ENCODE measurements around the gene VRK2. TPM values are rescaled to one million over a fixed set of nuclear protein-coding genes. Genes with fewer than 3 reads are reported as not detected.

Gene VRK2
- total RNA-seq (ENCODE audit: insufficient read depth, low replicate concordance): 18.5 TPM

GRCh38 chr2:58046585-58047372, at the start of gene VRK2:
TSS of gene VRK2 (plus strand) at chr2:58046806. CDS start at chr2:58048832, 2,026 bp downstream.
- DNase-seq (ENCODE audit: low spot score): peak; percentile 97

DNA sequence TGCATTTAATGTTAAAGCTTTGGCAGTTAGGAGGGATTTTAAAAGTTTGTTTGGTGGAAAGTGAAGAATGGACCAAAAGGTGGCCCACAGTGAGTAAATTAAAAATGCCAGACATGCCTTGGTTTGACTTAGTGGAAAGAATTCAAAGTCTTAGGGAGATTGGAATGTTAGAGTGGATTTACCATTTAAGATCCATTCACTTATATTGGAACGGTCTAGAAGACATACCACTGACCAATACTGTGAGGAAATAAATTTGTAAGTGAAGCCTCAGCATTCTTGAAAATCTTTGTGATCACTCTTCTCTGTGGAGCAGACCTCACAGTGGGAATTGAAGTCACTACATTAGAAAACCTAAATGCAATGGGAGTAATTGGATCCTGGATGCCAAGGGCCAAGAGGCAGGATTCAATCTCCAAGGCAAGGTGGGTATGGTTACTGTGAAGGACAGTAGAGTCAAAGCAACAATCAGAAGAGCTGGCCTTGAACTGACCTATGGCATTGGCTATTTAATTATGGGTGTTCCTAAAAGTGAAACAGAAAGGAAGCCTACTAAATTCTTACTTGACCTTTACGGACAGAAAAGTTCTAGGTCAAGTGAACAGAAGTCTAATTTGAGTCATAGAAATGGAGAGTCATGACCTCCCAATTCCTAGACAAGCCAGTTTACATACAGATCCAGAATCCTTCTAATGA, 40.2 kb upstream of the VRK2 start:
- DNase-seq (ENCODE audit: low spot score): no peak

DNA sequence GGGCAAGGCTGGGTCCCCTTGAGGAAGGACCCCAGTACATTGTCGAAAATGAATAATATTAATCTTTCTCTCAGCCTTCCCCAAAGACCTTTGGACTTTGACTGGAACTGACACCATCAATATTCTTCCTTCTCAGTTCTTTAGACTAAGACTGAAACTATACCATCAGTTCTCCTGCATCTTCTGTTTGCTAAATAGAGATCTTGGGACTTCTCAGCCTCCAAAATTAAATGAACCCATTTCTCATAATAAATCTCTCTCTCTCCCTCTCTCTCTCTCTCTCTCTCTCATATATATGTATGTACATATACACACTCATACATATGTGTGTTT, 39.7 kb upstream of the VRK2 start:
- no peak for DNase-seq (ENCODE audit: low spot score)

DNA sequence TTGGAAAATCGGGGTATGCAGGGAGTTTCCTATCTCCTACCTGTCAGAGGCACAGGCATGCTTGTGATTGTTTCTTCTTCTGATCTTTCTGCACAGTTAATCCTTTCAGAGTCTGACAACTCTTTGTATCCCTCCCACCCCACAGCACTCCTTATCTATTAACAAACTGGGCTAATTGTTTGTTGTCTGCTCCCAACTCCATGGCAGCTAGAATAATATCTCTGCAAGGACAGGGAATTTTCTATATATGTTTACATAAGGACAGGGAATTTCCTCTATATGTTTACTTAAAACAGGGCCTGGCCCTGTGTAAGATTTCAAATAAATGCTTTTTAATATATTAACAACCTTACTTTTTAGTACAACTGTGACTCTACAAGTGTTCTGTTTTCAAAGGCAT, 36.0 kb upstream of the VRK2 start:
- DNase-seq (ENCODE audit: low spot score): no peak

GRCh38 chr2:58019229-58019628, 27.4 kb upstream of the VRK2 start:
- no peak for DNase-seq (ENCODE audit: low spot score)

GRCh38 chr2:58025150-58025933, 21.3 kb upstream of the VRK2 start:
- DNase-seq (ENCODE audit: low spot score): no peak

GRCh38 chr2:58027029-58027428, 19.6 kb upstream of the VRK2 start:
- no peak for DNase-seq (ENCODE audit: low spot score)

DNA sequence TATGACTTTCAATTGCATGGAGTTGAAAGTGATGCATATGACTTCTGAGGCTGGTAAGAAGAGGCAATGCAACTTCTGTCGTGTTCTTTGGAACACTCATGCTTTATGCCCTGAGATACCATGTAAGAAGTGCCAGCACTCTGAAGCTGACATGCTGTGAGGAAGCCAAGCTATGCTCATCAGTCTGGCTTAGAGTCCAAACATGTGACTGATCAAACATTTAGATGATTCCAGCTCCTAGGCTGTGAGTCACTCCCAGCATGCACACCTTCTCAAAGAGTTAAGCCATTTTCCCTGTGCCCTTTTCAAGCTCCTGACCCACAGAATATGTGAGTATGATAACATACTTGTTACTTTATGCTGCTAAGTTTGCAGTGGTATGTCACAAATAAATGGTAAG, 15.8 kb upstream of the VRK2 start:
- DNase-seq (ENCODE audit: low spot score): no peak

DNA sequence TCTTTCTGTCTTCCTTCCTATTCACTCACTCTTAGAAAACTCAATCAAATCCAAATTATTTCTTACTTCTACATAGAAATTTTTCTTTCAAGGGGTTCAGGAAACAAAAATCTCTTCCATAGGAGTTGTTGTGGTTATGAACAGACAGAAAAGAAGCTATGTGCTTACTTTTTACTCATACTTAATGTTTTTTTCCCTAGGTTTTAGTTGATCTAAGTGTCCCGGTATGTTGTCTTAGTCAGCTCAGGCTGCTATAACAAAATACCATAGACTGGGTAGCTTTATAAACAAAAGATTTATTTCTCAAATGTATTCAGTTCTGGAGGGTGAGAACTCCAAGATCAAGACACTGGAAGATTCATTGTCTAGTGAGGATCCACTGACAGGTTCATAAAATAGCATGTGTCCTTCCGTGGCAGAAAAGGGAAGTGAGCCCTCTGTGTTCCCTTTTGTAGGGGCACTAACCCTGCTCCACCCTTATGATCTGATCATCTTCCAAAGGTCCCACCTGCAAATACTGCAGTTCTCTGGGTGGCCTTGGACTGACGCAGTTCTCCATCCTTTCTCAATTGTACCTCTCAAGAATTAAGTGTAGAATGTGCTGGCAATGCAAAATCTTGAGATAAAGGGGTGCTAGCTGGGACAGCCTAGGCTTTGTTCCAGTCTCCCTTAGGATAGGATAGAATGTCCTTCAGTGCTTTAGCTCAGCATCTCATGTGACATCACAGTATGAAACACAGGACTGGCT, 14.4 kb upstream of the VRK2 start:
- no peak for DNase-seq (ENCODE audit: low spot score)

DNA sequence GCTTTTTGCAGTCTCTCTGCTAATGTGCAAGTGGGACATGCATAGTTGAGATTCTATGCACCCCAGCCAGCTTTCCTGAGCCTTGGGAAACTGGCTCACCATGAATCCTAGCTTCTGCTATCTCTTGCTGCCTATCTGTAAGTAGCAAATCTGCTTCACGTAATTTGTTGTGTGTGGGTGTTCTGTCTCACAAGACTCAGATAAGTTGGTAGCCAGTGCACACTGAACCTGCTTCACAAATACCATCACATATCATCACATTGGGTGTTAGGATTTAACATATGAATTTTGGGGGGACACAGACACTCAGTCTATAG, 13.9 kb upstream of the VRK2 start:
- no peak for DNase-seq (ENCODE audit: low spot score)

DNA sequence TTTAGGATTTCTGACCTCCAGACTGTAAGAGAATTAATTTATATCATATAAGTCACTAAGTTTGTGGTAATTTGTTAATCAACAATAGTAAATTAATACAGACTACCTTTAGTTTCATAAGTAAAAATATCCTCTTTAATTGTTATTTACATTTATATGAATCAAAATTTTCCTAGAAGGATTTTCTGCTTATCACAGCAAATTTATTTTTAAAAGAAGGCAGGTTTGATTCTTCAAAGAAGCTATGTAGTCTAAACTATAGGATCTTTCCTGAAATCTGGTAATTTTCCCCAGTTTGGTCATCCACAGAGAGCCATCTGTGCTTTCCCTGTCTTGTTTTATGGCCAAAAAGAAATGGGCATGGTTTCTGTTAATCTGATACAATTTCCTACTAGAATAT, 13.1 kb upstream of the VRK2 start:
- no peak for DNase-seq (ENCODE audit: low spot score)

DNA sequence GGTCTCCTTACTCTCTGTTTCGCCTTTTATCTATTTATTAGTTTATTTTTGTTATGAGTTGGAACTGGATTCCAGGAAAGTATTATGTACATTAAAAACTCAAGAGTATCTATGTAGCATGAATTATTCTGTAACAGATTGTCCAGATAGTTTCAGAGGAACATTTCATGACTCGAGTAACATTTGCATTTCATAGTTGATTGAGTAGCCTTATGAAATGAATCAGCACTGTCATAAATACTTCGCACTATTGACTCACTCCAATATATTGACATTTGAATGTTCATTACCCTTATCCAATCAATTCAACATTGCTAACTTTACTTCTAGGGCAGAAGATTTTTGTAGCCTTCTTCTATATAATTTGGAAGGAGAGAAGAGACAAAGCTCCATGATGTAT, 11.3 kb upstream of the VRK2 start:
- no peak for DNase-seq (ENCODE audit: low spot score)

DNA sequence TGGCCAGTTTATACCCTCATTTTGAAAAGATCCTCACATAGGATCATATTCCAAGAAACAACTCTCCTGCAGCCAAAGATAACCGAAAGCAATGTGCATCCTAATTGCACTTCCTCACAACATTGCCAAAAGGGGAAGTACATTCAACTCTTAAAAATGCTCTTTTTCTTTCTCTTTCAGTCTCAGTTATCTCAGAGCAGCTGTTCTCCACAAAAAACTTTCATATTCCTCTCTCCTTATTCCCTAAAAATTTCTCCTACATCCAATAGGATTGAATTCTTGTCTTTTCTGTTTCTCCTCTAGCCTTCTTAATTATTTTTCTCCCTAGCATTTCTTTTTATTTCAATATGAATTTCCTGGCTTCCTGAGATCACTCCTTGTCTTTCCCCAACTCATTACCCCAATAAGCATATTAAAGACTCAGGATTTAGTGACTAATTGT, 7.4 kb upstream of the VRK2 start:
- DNase-seq (ENCODE audit: low spot score): peak; percentile 57

DNA sequence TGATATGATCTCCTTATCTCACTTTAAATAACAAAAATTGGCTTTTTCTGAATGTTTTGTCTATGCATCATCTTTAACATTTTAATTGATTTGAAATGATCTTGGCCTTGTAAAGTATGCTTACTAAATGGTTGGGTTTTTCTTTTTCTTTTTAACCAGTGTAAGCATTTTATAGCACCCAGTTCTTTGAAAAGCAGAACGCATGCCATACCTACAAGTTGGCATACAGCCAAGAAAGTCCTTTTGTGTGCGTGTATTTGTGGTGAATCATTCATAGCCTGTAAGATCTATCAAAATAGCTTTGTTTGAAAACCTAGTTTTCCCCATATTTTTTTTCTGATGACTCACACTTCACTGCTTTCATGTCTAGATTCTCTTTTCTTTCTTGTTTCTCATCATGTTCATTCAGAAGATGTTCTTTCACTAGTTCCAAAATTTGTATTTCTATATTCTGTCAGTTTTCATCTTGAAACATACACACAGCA, 4.1 kb upstream of the VRK2 start:
- DNase-seq (ENCODE audit: low spot score): peak; percentile 83

DNA sequence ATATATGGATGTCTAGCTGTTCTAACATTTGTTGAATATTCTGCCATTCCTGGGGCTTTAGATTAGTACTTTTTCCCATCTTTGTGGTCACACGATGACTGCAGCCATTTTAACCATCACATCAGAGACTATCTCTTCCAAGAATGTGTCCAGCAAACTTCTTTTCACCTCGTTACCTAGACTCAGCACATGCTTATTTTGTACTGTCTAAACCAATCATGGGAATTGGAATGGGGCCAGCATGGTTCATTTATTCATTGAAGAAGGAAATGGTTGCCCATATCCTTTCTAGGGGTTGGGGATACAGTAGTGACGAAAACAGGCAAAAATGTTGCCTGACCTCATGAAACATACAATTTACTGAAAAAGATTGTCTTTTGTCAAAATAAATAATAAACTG, 2.5 kb upstream of the VRK2 start:
- DNase-seq (ENCODE audit: low spot score): no peak

DNA sequence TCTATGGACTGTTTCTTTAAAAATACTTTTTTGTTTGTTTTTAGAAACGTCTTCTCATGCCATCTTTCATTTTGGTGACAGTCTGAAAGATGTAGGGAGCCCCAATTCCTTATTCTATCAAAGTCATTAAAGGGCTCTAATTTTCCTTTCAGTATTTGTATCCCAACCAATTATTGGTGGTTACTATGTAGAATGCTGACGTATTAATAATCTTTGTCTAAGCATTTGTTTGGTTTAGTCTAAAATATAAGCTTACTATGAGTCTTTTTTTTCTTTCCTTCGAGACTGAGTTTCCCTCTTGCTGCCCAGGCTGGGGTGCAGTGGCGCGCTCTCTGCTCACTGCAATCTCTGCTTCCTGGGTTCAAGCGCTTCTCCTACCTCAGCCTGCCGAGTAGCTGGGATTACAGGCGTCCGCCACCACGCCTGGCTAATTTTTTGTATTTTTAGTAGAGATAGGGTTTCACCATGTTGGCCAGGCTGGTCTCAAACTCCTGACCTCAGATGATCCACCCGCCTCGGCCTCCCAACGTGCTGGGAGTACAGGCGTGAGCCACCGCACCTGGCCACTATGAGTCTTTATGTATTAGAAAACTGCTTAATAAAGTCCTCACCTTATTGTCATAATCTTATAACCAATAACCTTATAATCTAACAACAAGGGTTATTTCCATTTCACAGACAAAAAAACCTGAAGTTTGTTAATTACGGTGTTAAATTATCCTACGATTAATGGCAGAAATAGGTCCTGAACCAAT, 849 bp upstream of the VRK2 start:
- DNase-seq (ENCODE audit: low spot score): no peak

GRCh38 chr2:58046335-58046584, 346 bp upstream of the VRK2 start:
- DNase-seq (ENCODE audit: low spot score): no peak

DNA sequence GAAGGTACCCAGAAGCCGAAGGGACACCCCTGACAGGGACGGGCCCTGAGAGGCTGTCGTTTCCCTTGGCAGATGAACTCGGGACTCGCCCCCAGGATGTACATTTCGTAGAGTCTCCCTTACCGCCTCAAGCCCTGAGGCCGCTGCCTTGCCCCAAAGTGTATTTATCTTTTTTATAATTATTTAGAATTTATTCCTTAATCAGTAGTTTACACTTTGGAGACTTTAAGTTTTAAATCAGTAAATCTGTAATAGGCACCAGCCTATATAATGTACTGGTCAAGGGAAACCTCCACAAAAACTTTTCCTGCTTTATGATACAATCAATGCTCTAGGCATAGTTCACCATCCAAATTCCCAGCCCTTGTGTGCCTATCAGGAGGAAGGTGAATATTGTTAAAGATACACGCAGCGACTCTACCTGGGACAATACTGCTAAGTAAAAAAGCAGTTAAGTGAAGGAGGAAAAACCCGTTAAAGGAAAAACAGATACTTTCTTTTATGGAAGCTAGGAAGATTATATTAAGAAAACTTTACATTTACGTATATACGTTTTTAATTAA, 848 bp downstream of the VRK2 start:
- peak; percentile 13 for DNase-seq (ENCODE audit: low spot score)

DNA sequence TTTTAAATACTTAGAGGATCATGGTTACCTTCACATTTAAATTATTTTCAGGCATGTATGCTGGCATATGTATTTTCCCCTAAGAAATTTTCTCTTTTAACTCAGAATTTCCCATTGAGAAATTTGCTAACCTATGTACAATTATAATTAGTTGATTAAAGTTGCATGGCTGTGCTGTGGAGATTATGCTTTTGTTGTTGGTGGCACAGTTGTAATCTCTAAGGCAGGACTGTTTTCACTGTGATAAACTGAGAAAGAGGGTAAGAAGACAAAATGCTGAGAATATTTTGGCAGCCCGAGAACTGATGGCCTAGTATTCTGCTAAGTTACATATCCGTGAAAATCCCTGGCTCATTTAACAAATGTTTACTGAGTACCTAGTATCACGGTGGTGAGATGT, 1.4 kb downstream of the VRK2 start:
- peak; percentile 12 for DNase-seq (ENCODE audit: low spot score)

DNA sequence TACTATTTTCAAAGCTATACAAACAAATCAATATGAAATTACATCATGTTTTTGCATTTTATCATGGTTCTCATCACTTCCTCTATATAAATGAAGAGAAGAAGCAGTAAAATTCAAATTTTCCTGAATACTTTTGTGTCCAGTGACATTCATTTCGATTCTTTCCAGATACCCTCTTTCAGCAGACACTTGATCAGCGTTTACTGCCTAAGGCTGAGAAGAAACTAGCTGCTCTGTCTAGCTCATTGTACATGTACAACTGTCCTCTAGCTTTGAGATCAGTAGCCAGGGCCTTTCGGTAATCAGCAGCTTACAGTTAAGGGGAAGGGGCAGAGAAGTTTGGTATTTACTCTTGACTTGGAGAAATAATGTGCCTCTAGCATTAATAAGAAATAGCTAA, 4.8 kb downstream of the VRK2 start:
- peak; percentile 14 for DNase-seq (ENCODE audit: low spot score)

DNA sequence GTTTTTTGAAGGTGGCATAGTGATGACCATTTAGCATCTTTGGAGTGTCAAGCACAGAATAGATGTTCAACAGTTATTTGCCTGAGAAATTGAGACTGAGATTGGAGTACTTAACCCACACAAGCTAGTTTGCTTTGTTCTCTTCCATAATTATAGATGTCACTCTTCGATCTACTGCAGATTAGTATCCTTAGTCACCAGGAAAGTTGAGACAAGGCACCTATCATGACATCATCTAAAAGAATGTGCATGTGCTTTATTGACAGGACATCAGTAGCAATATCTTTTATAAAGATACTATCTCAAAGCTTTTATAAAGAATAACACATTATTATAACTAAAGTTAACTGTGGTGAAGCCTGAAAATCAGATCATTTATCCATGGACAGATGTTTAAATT, 6.4 kb downstream of the VRK2 start:
- no peak for DNase-seq (ENCODE audit: low spot score)

Data from umbilical cord (tissue), 2 donors.